Lower leg skin (tissue), 3 donors: Measurements from ENCODE around the gene CNIH3.

ENCODE experiments used
- POLR2A ChIP-seq, 2 donors: fragments of 450-650 bp; IDR thresholded peaks; one replicate each; pipeline ENCODE4 v1.6.1; 2016 to 2017; ENCODE audit warnings: antibody characterized with exemption in 2 of 2, mild to moderate bottlenecking in 1 of 2, moderate library complexity in 1 of 2
- TF ChIP-seq, protein P1 (sequence below), 3 donors: fragments of 450-650 bp; IDR thresholded peaks; one replicate each; pipeline ENCODE4 v1.5.1; 2016; ENCODE audit warnings: antibody characterized with exemption in 3 of 3, mild to moderate bottlenecking in 3 of 3, moderate library complexity in 2 of 3

- no peak for TF ChIP-seq POLR2A (IDR thresholded peaks at IDR 0.05)
- TF ChIP-seq, protein P1, sequence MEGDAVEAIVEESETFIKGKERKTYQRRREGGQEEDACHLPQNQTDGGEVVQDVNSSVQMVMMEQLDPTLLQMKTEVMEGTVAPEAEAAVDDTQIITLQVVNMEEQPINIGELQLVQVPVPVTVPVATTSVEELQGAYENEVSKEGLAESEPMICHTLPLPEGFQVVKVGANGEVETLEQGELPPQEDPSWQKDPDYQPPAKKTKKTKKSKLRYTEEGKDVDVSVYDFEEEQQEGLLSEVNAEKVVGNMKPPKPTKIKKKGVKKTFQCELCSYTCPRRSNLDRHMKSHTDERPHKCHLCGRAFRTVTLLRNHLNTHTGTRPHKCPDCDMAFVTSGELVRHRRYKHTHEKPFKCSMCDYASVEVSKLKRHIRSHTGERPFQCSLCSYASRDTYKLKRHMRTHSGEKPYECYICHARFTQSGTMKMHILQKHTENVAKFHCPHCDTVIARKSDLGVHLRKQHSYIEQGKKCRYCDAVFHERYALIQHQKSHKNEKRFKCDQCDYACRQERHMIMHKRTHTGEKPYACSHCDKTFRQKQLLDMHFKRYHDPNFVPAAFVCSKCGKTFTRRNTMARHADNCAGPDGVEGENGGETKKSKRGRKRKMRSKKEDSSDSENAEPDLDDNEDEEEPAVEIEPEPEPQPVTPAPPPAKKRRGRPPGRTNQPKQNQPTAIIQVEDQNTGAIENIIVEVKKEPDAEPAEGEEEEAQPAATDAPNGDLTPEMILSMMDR (IDR thresholded peaks at IDR 0.05) = no peak
These were observed 143.0 kb downstream of the CNIH3 start for GRCh38 chr1:224759135-224759534.
